22Rv1 (cell line): ENCODE results near the gene CCND1.

Experiments
- H3K27ac ChIP-seq: fragments of 450-650 bp; 2 replicates; pipeline ENCODE4 v1.5.1; 2017
- CTCF ChIP-seq: fragments of 450-650 bp; IDR thresholded peaks from 2 replicates; pipeline ENCODE4 v1.5.1; 2017; ENCODE audit warnings: mild to moderate bottlenecking
- ZFX ChIP-seq: fragments of 450-650 bp; IDR thresholded peaks from 2 replicates; pipeline ENCODE4 v1.6.1; 2017; ENCODE audit warnings: antibody characterized with exemption, borderline replicate concordance

CCND1 gene

GRCh38 chr11:69611548-69612526 lies 29.1 kb upstream of the CCND1 start:
- TF ChIP-seq ZFX = no peak
- TF ChIP-seq CTCF = no peak
- H3K27ac ChIP-seq = no peak overlapping the region

GRCh38 chr11:69613594-69613993 lies 27.4 kb upstream of the CCND1 start:
- H3K27ac ChIP-seq = no peak overlapping the region
- TF ChIP-seq ZFX (no peak), CTCF (no peak)

GRCh38 chr11:69614085-69614484 lies 26.9 kb upstream of the CCND1 start:
- TF ChIP-seq ZFX (no peak), CTCF (no peak)

GRCh38 chr11:69615545-69616278 lies 25.2 kb upstream of the CCND1 start:
- TF ChIP-seq CTCF (no peak), ZFX (no peak)
- H3K27ac ChIP-seq = no peak overlapping the region

More at GRCh38 chr11:69614085-69614484, 26.9 kb upstream of the CCND1 start:
- no peak overlapping the region for H3K27ac ChIP-seq

GRCh38 chr11:69617220-69617619 lies 23.7 kb upstream of the CCND1 start:
- TF ChIP-seq CTCF (no peak), ZFX (no peak)
- H3K27ac ChIP-seq = no peak overlapping the region

- no peak overlapping the region for H3K27ac ChIP-seq
- TF ChIP-seq ZFX (no peak), CTCF (no peak)
Observed at GRCh38 chr11:69617682-69618081, 23.3 kb upstream of the CCND1 start.

GRCh38 chr11:69618237-69618636 lies 22.7 kb upstream of the CCND1 start:
- TF ChIP-seq ZFX (no peak), CTCF (no peak)
- H3K27ac ChIP-seq = no peak overlapping the region
